Measurements from ENCODE around the gene TSHZ3. TPM values are rescaled to one million over a fixed set of nuclear protein-coding genes. Genes with fewer than 3 reads are reported as not detected.

TSHZ3 gene
- polyA plus RNA-seq, 1 donor from 2014 or later, result 2.4 TPM

DNA sequence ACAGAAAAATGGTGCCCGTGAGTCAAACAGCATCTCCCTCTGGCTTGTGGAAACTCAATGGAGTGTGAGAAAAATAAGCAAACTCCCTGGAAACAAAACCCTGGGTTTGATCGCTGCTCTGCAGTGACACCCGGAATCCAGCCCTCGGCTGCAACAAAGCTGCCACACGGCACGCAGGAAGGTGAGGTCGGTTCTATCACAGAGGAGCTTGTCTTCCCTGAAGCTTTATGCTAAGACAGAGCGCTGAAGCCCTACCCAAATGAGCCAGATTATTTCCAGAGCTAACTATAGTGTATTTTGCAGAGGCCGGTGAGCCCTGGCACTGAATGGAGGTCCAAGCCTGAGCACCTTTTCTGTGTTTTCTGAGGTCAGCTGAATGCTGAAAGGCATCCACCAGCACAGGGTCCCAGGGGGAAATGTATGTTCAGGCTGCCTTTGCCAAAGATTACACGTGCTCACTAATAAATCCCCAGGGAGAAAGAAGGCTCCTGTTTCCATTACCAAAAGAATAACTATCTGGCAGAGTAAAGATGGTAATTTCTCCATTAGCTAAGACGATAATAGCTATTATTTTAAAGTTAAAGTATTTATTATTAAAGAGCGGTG lies 77.8 kb downstream of the TSHZ3 start:
- H3K9ac ChIP-seq (ENCODE audit: low read length), result no peak overlapping the region
- H3K27me3 ChIP-seq (ENCODE audit: insufficient read depth, low read depth, low read length), result no peaks in the 10 kb centered on the region
- no peak overlapping the region for H3K4me3 ChIP-seq (ENCODE audit: low read length)
- no peak overlapping the region for H3K27ac ChIP-seq (ENCODE audit: low read length)
- no peaks in the 10 kb centered on the region for H4K20me1 ChIP-seq (ENCODE audit: insufficient read depth)
- no peaks in the 10 kb centered on the region for H3K9me2 ChIP-seq (ENCODE audit: insufficient read depth, low read length)
- TF ChIP-seq POLR2AphosphoS5 (IDR thresholded peaks at IDR 0.05), result no peak
- TF ChIP-seq, protein P1, sequence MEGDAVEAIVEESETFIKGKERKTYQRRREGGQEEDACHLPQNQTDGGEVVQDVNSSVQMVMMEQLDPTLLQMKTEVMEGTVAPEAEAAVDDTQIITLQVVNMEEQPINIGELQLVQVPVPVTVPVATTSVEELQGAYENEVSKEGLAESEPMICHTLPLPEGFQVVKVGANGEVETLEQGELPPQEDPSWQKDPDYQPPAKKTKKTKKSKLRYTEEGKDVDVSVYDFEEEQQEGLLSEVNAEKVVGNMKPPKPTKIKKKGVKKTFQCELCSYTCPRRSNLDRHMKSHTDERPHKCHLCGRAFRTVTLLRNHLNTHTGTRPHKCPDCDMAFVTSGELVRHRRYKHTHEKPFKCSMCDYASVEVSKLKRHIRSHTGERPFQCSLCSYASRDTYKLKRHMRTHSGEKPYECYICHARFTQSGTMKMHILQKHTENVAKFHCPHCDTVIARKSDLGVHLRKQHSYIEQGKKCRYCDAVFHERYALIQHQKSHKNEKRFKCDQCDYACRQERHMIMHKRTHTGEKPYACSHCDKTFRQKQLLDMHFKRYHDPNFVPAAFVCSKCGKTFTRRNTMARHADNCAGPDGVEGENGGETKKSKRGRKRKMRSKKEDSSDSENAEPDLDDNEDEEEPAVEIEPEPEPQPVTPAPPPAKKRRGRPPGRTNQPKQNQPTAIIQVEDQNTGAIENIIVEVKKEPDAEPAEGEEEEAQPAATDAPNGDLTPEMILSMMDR (IDR thresholded peaks at IDR 0.05; ENCODE audit: poor library complexity, severe bottlenecking), result no peak
- no peak for TF ChIP-seq TAF1 (IDR thresholded peaks at IDR 0.05; ENCODE audit: low read depth)
- TF ChIP-seq, protein P2, sequence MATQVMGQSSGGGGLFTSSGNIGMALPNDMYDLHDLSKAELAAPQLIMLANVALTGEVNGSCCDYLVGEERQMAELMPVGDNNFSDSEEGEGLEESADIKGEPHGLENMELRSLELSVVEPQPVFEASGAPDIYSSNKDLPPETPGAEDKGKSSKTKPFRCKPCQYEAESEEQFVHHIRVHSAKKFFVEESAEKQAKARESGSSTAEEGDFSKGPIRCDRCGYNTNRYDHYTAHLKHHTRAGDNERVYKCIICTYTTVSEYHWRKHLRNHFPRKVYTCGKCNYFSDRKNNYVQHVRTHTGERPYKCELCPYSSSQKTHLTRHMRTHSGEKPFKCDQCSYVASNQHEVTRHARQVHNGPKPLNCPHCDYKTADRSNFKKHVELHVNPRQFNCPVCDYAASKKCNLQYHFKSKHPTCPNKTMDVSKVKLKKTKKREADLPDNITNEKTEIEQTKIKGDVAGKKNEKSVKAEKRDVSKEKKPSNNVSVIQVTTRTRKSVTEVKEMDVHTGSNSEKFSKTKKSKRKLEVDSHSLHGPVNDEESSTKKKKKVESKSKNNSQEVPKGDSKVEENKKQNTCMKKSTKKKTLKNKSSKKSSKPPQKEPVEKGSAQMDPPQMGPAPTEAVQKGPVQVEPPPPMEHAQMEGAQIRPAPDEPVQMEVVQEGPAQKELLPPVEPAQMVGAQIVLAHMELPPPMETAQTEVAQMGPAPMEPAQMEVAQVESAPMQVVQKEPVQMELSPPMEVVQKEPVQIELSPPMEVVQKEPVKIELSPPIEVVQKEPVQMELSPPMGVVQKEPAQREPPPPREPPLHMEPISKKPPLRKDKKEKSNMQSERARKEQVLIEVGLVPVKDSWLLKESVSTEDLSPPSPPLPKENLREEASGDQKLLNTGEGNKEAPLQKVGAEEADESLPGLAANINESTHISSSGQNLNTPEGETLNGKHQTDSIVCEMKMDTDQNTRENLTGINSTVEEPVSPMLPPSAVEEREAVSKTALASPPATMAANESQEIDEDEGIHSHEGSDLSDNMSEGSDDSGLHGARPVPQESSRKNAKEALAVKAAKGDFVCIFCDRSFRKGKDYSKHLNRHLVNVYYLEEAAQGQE (IDR thresholded peaks at IDR 0.05; ENCODE audit: borderline replicate concordance), result no peak
- TF ChIP-seq SMC3 (conservative IDR thresholded peaks at IDR 0.05; ENCODE audit: poor library complexity), result no peak
- TF ChIP-seq RAD21 (conservative IDR thresholded peaks at IDR 0.05), result no peak
- no peak for TF ChIP-seq EP300 (conservative IDR thresholded peaks at IDR 0.05; ENCODE audit: poor library complexity, severe bottlenecking)
- no peak for TF ChIP-seq MXI1 (conservative IDR thresholded peaks at IDR 0.05; ENCODE audit: poor library complexity, severe bottlenecking)
- TF ChIP-seq EZH2 (IDR thresholded peaks at IDR 0.05; ENCODE audit: borderline replicate concordance, insufficient read depth, low read length, poor library complexity, severe bottlenecking), result no peak
- no peak overlapping the region for H2AFZ ChIP-seq (ENCODE audit: low read depth, low read length)
- no peak overlapping the region for H3K4me2 ChIP-seq (ENCODE audit: low read length)
- no peaks in the 10 kb centered on the region for H3K36me3 ChIP-seq (ENCODE audit: insufficient read depth, low read length)
- H3F3A ChIP-seq (ENCODE audit: insufficient read depth, low read length, poor library complexity, severe bottlenecking), result no peaks in the 10 kb centered on the region
- H3K79me2 ChIP-seq (replicated peaks; ENCODE audit: insufficient read depth, low read length), result no peaks in the 10 kb centered on the region
- no peaks in the 10 kb centered on the region for H3K9me3 ChIP-seq (ENCODE audit: low read length)

DNA sequence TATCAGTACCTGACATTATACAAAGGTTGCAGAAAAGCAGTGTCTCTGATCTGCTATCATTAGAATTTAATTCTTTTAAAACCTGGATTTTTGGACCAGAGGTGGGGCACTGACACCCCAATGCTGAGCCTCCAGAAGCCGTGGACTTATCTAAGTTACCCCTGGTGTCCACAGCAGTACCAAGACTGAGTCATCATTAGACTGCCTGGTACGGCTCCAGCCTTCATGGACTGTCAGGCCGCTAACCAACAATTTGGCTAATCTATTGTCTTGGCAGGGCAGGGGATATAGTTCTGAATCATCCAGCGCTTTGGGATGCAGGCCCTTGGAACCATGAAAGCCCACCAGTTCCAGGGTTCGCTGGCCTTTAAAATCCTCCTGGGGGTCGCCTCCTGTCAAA lies 78.3 kb downstream of the TSHZ3 start:
- H3K9ac ChIP-seq (ENCODE audit: low read length), result no peak overlapping the region

More for the DNA sequence above, 78.3 kb downstream of the TSHZ3 start:
- no peaks in the 10 kb centered on the region for H3K9me3 ChIP-seq (ENCODE audit: low read length)
- no peak overlapping the region for H2AFZ ChIP-seq (ENCODE audit: low read depth, low read length)
- no peak overlapping the region for H3K4me3 ChIP-seq (ENCODE audit: low read length)
- TF ChIP-seq, protein P1 (IDR thresholded peaks at IDR 0.05; ENCODE audit: poor library complexity, severe bottlenecking), result no peak
- no peak for TF ChIP-seq EP300 (conservative IDR thresholded peaks at IDR 0.05; ENCODE audit: poor library complexity, severe bottlenecking)
- no peak for TF ChIP-seq TAF1 (IDR thresholded peaks at IDR 0.05; ENCODE audit: low read depth)
- TF ChIP-seq POLR2AphosphoS5 (IDR thresholded peaks at IDR 0.05), result no peak
- TF ChIP-seq SMC3 (conservative IDR thresholded peaks at IDR 0.05; ENCODE audit: poor library complexity), result no peak
- TF ChIP-seq RAD21 (conservative IDR thresholded peaks at IDR 0.05), result no peak
- TF ChIP-seq EZH2 (IDR thresholded peaks at IDR 0.05; ENCODE audit: borderline replicate concordance, insufficient read depth, low read length, poor library complexity, severe bottlenecking), result no peak
- TF ChIP-seq, protein P2 (IDR thresholded peaks at IDR 0.05; ENCODE audit: borderline replicate concordance), result no peak
- no peak for TF ChIP-seq MXI1 (conservative IDR thresholded peaks at IDR 0.05; ENCODE audit: poor library complexity, severe bottlenecking)
- H3K79me2 ChIP-seq (replicated peaks; ENCODE audit: insufficient read depth, low read length), result no peaks in the 10 kb centered on the region
- no peaks in the 10 kb centered on the region for H3K27me3 ChIP-seq (ENCODE audit: insufficient read depth, low read depth, low read length)
- no peak overlapping the region for H3K27ac ChIP-seq (ENCODE audit: low read length)
- H3K36me3 ChIP-seq (ENCODE audit: insufficient read depth, low read length), result no peaks in the 10 kb centered on the region
- H3K4me2 ChIP-seq (ENCODE audit: low read length), result no peak overlapping the region
- H3K9me2 ChIP-seq (ENCODE audit: insufficient read depth, low read length), result no peaks in the 10 kb centered on the region
- no peaks in the 10 kb centered on the region for H3F3A ChIP-seq (ENCODE audit: insufficient read depth, low read length, poor library complexity, severe bottlenecking)
- H4K20me1 ChIP-seq (ENCODE audit: insufficient read depth), result no peaks in the 10 kb centered on the region
